Heart left ventricle (tissue), 16 donors: ENCODE results near the gene OPCML. TPM values are rescaled to one million over a fixed set of nuclear protein-coding genes. Genes with fewer than 3 reads are reported as not detected.
A peak's percentile ranks its signal among the peaks of the same experiment; 100 is the strongest.

Experiments
- ATAC-seq, 4 donors: fragments of 200-7000 bp; cut with Tn5 transposase; one replicate each; pipeline ENCODE4 v1.9.1; 2020 to 2022; ENCODE audit warnings: moderate library complexity in 4 of 4, mild to moderate bottlenecking in 3 of 4, moderate number of reproducible peaks in 1 of 4
- DNase-seq, 5 donors: peaks; one replicate each; pipeline ENCODE4 v3.0.0-alpha.2; 2020
- H3K27ac ChIP-seq, 12 donors: fragments of 200-600 bp; sonication (generic) in 4 of 12; one replicate each; pipeline versions ENCODE4 v1.5.0 to v1.8.0; 2016 to 2022; ENCODE audit warnings: mild to moderate bottlenecking in 2 of 12
- H3K27me3 ChIP-seq, 9 donors: fragments of 200-600 bp; sonication (generic) in 2 of 9; one replicate each; pipeline versions ENCODE4 v1.5.1 to v1.8.0; 2016 to 2022; ENCODE audit warnings: mild to moderate bottlenecking in 3 of 9
- H3K36me3 ChIP-seq, 9 donors: fragments of 200-600 bp; sonication (generic) in 2 of 9; one replicate each; pipeline versions ENCODE4 v1.5.0 to v1.8.0; 2018 to 2022; ENCODE audit warnings: mild to moderate bottlenecking in 2 of 9
- H3K4me1 ChIP-seq, 12 donors: fragments of 200-600 bp; sonication (generic) in 4 of 12; one replicate each; pipeline versions ENCODE4 v1.5.0 to v1.8.0; 2016 to 2022; ENCODE audit warnings: mild to moderate bottlenecking in 3 of 12
- H3K4me3 ChIP-seq, 12 donors: fragments of 200-600 bp; sonication (generic) in 4 of 12; one replicate each; pipeline versions ENCODE4 v1.5.0 to v1.8.0; 2017 to 2022; ENCODE audit warnings: mild to moderate bottlenecking in 9 of 12, moderate library complexity in 4 of 12
- H3K9me3 ChIP-seq, 12 donors: fragments of 200-600 bp; sonication (generic) in 4 of 12; one replicate each; pipeline versions ENCODE4 v1.5.0 to v1.8.0; 2016 to 2022; ENCODE audit warnings: mild to moderate bottlenecking in 1 of 12
- POLR2A ChIP-seq, 2 donors: fragments of 450-650 bp; IDR thresholded peaks; one replicate each; pipeline ENCODE4 v1.6.1; 2017; ENCODE audit warnings: antibody characterized with exemption in 2 of 2, mild to moderate bottlenecking in 2 of 2, moderate library complexity in 2 of 2
- WGBS, 4 donors: extraction: QIAGEN DNeasy Blood & Tissue Kit in 2 of 4; methylation state at CpG; one replicate each; pipeline versions ENCODE4 v1.1.5 to v1.1.7; 2013 to 2018; 5-methylcytosine and 5-hydroxymethylcytosine counted together
- intact Hi-C, 10 donors: fragments of 100-400 bp; cut with DNase I; formaldehyde crosslinking; loops; one replicate each; pipeline versions ENCODE4 v1.11.1 to v1.14.2; 2022
- polyA plus RNA-seq, 2 donors: library from polyadenylated mRNA; stranded (reverse); fragments of 200-250 nt; gene quantifications; one replicate each; pipeline ENCODE4 v1.2.3, GENCODE V29; 2013
- total RNA-seq, 9 donors: library from RNA; depleted of rRNA in 2 of 9; stranded (reverse); fragments of >200 nt in 2 of 9; fragmentation: NEBNext Ultra II Directional in 3 of 9; extraction: Animal tissue kit (Norgen Biotek cat#: 25700) in 3 of 9; gene quantifications; one replicate each; pipeline versions ENCODE4 v1.1.0 to v1.2.4, GENCODE V29; 2016 to 2023
- TF ChIP-seq, protein P1 (sequence below), 12 donors: fragments of 200-600 bp; sonication (generic) in 4 of 12; IDR thresholded peaks; one replicate each; pipeline versions ENCODE4 v1.5.0 to v1.8.0; 2018 to 2022; ENCODE audit warnings: antibody characterized with exemption in 12 of 12, mild to moderate bottlenecking in 5 of 12
- donor health status: ischemic (EF 13 %, LVEDD 7.1; RV severe dilation, severe dysfunction).
- donor health status: healthy with polysubstance abuse.
- donor health status: DM: no; HTN: yes; CAD: no.
- donor health status: DM: no; HTN: no; CAD: no.
- donor health status: ischemic (EF 25% LVEDD 6.9; RV normal size, moderate dysfunction).
- donor health status: ischemic (EF 25% LVEDD 5.7; RV mildly dilated, moderate dysfunction).
- donor health status: healthy.
- donor health status: DM: yes; HTN: yes; CAD: no.
- donor health status: ischemic (EF 35%, LVEDD 5.7; RV mildly dilated, moderate dysfunction).
- donor health status: nonischemic (EF 11% LVEDD 7.7; RV severe dilation, severe dysfunction).
- donor health status: DM: yes; HTN: yes; CAD: no.
- donor health status: PGD.
- donor health status: ischemic (EF 29% LVEDD 5.4; RV normal size, mild dysfunction).
- donor health status: nonischemic (EF 23%, LVEDD 6.1; RV moderate dilation, normal function).

OPCML gene
- total and polyA plus RNA-seq, 11 donors: 0.04 to 1.3 (median 0.23) TPM; not detected in 3

DNA sequence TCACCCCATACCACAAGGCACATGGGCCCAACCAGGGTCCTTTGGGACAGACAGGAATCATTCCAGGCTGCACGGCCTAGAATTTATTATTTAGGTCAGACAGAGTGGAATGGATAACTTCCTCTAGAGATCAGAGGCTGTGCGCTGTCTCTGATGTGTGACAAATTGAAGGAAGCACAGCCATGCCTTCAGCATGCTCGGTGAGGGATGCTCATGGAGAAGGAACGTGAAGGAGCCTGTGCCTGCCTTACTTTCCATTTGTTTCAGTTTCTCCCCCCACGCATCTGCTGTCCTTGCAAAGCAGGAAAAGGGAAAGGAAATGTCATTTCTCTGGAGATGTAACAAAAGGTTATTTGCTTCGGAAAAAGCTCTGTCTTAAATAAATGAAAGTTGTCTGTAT is 644.1 kb downstream of the OPCML start:
- Histone ChIP-seq H3K36me3 (no peaks in the 10 kb centered on the region), H3K4me1 (peaks cover 0 to 3% (median 0%) of the 10 kb centered on the region in 12 donors), H3K27ac (no peak overlapping the region), H3K4me3 (no peak overlapping the region), H3K27me3 (no peaks in the 10 kb centered on the region), H3K9me3 (no peaks in the 10 kb centered on the region)
- no peak for DNase-seq
- 45 to 53% (median 51%) methylated on average over 6 of the region's 6 CpGs for WGBS, 4 donors
- ATAC-seq: no peak
- intact Hi-C loops: no loop called here
- TF ChIP-seq, protein P1, sequence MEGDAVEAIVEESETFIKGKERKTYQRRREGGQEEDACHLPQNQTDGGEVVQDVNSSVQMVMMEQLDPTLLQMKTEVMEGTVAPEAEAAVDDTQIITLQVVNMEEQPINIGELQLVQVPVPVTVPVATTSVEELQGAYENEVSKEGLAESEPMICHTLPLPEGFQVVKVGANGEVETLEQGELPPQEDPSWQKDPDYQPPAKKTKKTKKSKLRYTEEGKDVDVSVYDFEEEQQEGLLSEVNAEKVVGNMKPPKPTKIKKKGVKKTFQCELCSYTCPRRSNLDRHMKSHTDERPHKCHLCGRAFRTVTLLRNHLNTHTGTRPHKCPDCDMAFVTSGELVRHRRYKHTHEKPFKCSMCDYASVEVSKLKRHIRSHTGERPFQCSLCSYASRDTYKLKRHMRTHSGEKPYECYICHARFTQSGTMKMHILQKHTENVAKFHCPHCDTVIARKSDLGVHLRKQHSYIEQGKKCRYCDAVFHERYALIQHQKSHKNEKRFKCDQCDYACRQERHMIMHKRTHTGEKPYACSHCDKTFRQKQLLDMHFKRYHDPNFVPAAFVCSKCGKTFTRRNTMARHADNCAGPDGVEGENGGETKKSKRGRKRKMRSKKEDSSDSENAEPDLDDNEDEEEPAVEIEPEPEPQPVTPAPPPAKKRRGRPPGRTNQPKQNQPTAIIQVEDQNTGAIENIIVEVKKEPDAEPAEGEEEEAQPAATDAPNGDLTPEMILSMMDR (IDR thresholded peaks at IDR 0.05): no peak
- TF ChIP-seq POLR2A (IDR thresholded peaks at IDR 0.05): no peak

- no peak overlapping the region for H3K27ac ChIP-seq
- DNase-seq (peak in 1 of 5 donors; percentile 13), ATAC-seq (peak in 3 of 4 donors; percentile 28 to 56 (median 50))
- H3K4me1 ChIP-seq: peaks cover 0 to 3% (median 0%) of the 10 kb centered on the region in 12 donors
- no peaks in the 10 kb centered on the region for H3K36me3 ChIP-seq
- H3K27me3 ChIP-seq: no peaks in the 10 kb centered on the region
- intact Hi-C loops: no loop called here
- H3K9me3 ChIP-seq: no peaks in the 10 kb centered on the region
- 41 to 49% (median 45%) methylated on average over 4 to 6 of the region's 6 CpGs for WGBS, 4 donors
- H3K4me3 ChIP-seq: no peak overlapping the region
- TF ChIP-seq, protein P1 (IDR thresholded peaks at IDR 0.05): no peak
- TF ChIP-seq POLR2A (IDR thresholded peaks at IDR 0.05): no peak
Measured at GRCh38 chr11:132886335-132886734, 646.0 kb downstream of the OPCML start.

DNA sequence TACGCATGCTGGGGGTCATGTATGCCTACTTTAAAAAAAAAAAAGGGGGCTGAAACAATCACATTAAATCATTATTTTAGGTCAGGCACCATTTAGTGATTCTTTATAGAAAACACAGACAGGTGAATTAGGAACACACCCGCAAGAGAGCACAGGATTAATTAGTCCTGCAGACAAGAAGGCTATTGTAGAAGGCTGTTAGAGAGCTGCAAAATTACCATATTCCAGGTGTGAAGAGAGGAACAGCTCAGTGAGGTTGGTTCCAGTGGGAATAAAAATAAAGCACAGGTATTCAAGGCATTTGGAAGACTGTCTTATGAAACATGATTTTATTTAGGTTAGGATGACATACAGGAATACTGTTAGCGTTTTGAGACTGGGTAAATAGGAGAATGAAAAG is 649.1 kb downstream of the OPCML start:
- ATAC-seq (no peak), DNase-seq (no peak)
- no peaks in the 10 kb centered on the region for H3K36me3 ChIP-seq
- peaks cover 0 to 3% (median 0%) of the 10 kb centered on the region in 12 donors for H3K4me1 ChIP-seq
- H3K27ac ChIP-seq: no peak overlapping the region
- H3K4me3 ChIP-seq: no peak overlapping the region
- intact Hi-C loops: no loop called here
- no peaks in the 10 kb centered on the region for H3K27me3 ChIP-seq
- WGBS, 4 donors: 91 to 97% (median 94%) methylated on average over 3 of the region's 3 CpGs
- TF ChIP-seq POLR2A (IDR thresholded peaks at IDR 0.05): no peak
- TF ChIP-seq, protein P1 (IDR thresholded peaks at IDR 0.05): no peak
- no peaks in the 10 kb centered on the region for H3K9me3 ChIP-seq

DNA sequence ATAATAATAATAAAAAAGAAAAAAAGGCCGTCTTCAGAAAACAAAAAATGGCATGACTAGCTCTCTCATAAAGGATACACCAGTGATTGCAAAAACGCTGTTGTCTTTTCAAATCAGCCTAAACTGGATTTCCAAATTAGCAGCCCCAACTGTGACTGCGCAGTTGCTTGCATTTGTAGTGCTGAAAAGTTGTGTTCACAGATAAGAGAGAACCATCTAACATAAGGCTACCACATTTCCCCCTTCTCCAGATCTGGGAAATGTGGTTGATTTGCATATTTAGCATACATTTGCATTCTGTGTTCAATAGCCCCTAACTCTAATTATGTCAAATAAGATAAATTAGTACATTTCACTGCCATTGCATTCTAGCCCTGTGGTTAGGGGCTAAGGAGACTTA is 650.7 kb downstream of the OPCML start:
- TF ChIP-seq, protein P1 (IDR thresholded peaks at IDR 0.05): no peak
- no peak for TF ChIP-seq POLR2A (IDR thresholded peaks at IDR 0.05)
- 58 to 80% (median 70%) methylated on average over 3 of the region's 3 CpGs for WGBS, 4 donors
- H3K27ac ChIP-seq: no peak overlapping the region
- peaks cover 0 to 3% (median 0%) of the 10 kb centered on the region in 12 donors for H3K4me1 ChIP-seq
- no peaks in the 10 kb centered on the region for H3K36me3 ChIP-seq
- intact Hi-C loops: no loop called here
- H3K27me3 ChIP-seq: no peaks in the 10 kb centered on the region
- ATAC-seq: no peak
- no peak for DNase-seq
- no peak overlapping the region for H3K4me3 ChIP-seq
- H3K9me3 ChIP-seq: no peaks in the 10 kb centered on the region
